Ovary (tissue), 3 donors: ENCODE data around the gene BNC1.

ENCODE experiments used
- EP300 ChIP-seq: sonication (generic); formaldehyde crosslinking; IDR thresholded peaks from one replicate; pipeline ENCODE4 v1.6.1; 2017; ENCODE audit warnings: antibody characterized with exemption
- POLR2A ChIP-seq: fragments of 450-650 bp; IDR thresholded peaks from one replicate; pipeline ENCODE4 v1.6.1; 2017; ENCODE audit warnings: antibody characterized with exemption, mild to moderate bottlenecking, moderate library complexity
- TF ChIP-seq, protein P1 (sequence below), 3 donors: fragments of 450-650 bp in 2 of 3; fragments of 200-600 bp in 1 of 3; IDR thresholded peaks; one replicate each; pipeline versions ENCODE4 v1.5.1 to v1.8.0; 2016 to 2022; ENCODE audit warnings: antibody characterized with exemption in 3 of 3, mild to moderate bottlenecking in 1 of 3
- donor health status: DM: no; HTN: no; CAD: no.

DNA sequence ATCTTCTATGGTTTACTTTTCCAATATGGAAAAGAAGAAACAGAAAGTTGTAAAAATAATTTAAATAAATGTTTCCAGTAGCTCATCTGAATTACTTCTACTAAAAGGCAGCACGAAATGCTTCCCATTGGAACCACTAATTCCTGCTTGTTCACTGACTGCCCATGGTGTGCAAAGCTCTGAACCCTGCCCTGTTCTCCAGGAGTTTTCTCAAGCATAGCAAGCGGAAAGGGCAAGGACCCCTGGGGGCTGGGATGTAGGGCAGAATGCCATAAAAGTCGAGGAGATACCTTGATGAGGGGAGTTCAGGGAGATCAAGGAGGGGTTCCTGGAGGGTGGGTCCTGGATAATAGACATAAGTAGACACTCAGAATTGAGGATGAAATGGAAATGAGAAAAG, 35.3 kb upstream of the BNC1 start:
- TF ChIP-seq POLR2A (no peak), EP300 (no peak)
- TF ChIP-seq, protein P1, sequence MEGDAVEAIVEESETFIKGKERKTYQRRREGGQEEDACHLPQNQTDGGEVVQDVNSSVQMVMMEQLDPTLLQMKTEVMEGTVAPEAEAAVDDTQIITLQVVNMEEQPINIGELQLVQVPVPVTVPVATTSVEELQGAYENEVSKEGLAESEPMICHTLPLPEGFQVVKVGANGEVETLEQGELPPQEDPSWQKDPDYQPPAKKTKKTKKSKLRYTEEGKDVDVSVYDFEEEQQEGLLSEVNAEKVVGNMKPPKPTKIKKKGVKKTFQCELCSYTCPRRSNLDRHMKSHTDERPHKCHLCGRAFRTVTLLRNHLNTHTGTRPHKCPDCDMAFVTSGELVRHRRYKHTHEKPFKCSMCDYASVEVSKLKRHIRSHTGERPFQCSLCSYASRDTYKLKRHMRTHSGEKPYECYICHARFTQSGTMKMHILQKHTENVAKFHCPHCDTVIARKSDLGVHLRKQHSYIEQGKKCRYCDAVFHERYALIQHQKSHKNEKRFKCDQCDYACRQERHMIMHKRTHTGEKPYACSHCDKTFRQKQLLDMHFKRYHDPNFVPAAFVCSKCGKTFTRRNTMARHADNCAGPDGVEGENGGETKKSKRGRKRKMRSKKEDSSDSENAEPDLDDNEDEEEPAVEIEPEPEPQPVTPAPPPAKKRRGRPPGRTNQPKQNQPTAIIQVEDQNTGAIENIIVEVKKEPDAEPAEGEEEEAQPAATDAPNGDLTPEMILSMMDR (IDR thresholded peaks at IDR 0.05): no peak
